BE2C (cell line): Measurements from ENCODE around the gene VSTM2B.

Experiments
- DNase-seq: peaks from one replicate; pipeline ENCODE4 v3.0.0-alpha.2; 2020
- H3K27me3 ChIP-seq: fragments of 250-450 bp; sonication (Bioruptor Pico); 2 replicates; pipeline ENCODE4 v1.5.1; 2020; ENCODE audit warnings: mild to moderate bottlenecking
- H3K36me3 ChIP-seq: fragments of 250-450 bp; sonication (Bioruptor Pico); 2 replicates; pipeline ENCODE4 v1.5.1; 2020; ENCODE audit warnings: mild to moderate bottlenecking
- H3K4me1 ChIP-seq: fragments of 250-450 bp; sonication (Bioruptor Pico); 2 replicates; pipeline ENCODE4 v1.5.1; 2020
- H3K4me3 ChIP-seq: 2 replicates; pipeline ENCODE4 v1.5.1; 2011; ENCODE audit warnings: low read depth, low read length
- H3K9me3 ChIP-seq: fragments of 250-450 bp; sonication (Bioruptor Pico); 2 replicates; pipeline ENCODE4 v1.5.1; 2020
- TF ChIP-seq, protein P1 (sequence below): IDR thresholded peaks from 2 replicates; pipeline ENCODE4 v1.5.1; 2012; ENCODE audit warnings: mild to moderate bottlenecking, low read depth, low read length

The VSTM2B gene

DNA sequence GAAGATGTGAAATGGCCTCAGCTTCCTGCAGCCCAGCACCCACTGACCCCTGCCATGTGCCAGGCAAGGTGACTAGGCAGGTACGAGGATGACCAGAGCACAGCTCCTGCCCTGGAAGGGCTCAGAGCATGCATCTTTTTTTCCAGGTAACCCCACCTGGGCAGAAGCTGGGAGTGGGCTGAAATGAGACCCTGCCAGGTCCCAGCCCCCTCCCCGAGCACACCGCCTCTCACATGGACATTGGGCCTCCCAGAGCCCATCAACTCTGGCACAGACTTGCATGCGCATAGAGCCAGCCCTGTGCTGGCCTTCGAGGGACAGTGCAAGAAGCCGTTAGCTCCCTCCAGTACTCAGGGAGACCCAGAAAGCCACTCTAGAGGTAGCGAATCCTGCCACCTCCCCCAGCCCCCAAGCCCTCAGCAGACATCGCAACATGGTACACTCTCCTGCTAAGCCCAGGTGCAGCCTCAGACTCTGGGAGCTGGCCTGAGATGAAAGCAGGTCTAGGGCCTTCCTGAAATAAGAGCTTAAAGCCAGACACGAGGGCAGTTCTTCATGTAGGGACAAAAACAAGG lies 8.9 kb upstream of the VSTM2B start:
- no peaks in the 10 kb centered on the region; the same call in 1 of the 2 replicates for H3K27me3 ChIP-seq
- TF ChIP-seq, protein P1, sequence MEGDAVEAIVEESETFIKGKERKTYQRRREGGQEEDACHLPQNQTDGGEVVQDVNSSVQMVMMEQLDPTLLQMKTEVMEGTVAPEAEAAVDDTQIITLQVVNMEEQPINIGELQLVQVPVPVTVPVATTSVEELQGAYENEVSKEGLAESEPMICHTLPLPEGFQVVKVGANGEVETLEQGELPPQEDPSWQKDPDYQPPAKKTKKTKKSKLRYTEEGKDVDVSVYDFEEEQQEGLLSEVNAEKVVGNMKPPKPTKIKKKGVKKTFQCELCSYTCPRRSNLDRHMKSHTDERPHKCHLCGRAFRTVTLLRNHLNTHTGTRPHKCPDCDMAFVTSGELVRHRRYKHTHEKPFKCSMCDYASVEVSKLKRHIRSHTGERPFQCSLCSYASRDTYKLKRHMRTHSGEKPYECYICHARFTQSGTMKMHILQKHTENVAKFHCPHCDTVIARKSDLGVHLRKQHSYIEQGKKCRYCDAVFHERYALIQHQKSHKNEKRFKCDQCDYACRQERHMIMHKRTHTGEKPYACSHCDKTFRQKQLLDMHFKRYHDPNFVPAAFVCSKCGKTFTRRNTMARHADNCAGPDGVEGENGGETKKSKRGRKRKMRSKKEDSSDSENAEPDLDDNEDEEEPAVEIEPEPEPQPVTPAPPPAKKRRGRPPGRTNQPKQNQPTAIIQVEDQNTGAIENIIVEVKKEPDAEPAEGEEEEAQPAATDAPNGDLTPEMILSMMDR = no peak
- no peaks in the 10 kb centered on the region for H3K4me1 ChIP-seq
- no peaks in the 10 kb centered on the region for H3K9me3 ChIP-seq
- H3K36me3 ChIP-seq = no peaks in the 10 kb centered on the region
- no peak for DNase-seq
- H3K4me3 ChIP-seq = no peak overlapping the region

DNA sequence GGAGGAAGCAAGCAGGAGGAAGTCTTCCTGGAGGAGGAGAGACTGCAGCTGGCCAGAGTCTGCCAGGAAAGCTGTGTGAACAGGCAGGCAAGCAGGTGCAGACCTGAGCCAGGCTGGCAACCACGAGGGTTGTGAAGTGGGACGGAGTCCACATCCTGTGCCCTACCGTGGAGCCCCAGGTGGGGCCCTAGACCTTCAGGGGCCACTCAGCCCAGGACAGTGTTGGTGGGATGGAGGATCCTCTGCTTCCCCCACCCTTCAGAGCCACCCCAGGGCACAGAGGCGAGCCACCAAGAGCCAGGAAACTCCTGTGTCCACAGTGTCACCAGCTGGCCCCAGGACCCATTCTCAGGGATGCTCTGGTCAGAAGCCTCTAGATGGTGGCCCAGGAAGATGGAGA lies 8.4 kb upstream of the VSTM2B start:
- Histone ChIP-seq H3K36me3 (no peaks in the 10 kb centered on the region), H3K27me3 (no peaks in the 10 kb centered on the region; the same call in 1 of the 2 replicates), H3K4me3 (no peak overlapping the region), H3K4me1 (no peaks in the 10 kb centered on the region), H3K9me3 (no peaks in the 10 kb centered on the region)
- TF ChIP-seq, protein P1 = no peak
- DNase-seq = no peak

DNA sequence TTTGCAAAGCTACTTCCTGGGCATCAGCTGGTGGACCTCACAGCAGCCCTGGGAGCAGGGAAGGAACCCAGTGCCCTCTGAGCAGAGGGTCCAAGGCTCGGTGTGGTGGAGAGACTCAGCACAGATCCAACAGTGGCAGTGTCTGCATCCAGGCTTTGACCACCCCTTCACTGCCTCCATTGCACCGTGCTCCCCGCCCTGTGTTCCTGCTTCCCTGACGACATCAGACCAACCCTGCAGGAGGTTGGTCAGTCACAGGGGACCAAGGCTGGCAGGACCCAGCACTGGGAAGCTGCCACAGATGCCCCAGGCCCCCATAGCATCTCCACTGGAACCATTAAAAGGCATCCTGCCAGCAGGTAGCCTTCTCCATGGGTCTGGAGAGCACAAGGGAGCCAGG lies 7.8 kb upstream of the VSTM2B start:
- no peaks in the 10 kb centered on the region for H3K4me1 ChIP-seq
- no peaks in the 10 kb centered on the region for H3K36me3 ChIP-seq
- no peak overlapping the region for H3K4me3 ChIP-seq
- no peaks in the 10 kb centered on the region; the same call in 1 of the 2 replicates for H3K27me3 ChIP-seq
- no peaks in the 10 kb centered on the region for H3K9me3 ChIP-seq
- DNase-seq = no peak
- TF ChIP-seq, protein P1 = no peak

DNA sequence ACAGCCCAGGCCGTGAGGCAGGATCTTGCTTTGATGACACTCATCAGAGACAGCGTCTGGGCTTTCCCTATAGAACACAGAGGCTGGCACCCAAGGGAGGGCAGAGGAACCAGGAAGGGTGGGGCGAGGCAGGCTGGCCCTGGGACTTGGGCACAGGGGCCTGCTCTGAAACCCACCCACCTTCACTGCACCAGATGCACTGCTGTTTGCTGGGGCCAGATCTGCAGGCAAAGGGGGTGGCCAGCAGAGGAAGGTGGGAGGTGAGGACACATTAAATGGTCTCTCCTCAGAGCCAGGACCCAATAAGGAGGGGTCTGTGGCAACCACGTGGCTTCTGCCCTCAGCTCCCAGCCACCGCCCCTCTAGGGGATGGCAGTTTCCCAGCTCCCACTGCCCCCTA lies 6.6 kb upstream of the VSTM2B start:
- no peak overlapping the region for H3K4me3 ChIP-seq
- TF ChIP-seq, protein P1 = no peak
- no peaks in the 10 kb centered on the region for H3K4me1 ChIP-seq
- DNase-seq = no peak
- no peaks in the 10 kb centered on the region for H3K36me3 ChIP-seq
- H3K27me3 ChIP-seq = peaks cover 10% of the 10 kb centered on the region
- no peaks in the 10 kb centered on the region for H3K9me3 ChIP-seq

DNA sequence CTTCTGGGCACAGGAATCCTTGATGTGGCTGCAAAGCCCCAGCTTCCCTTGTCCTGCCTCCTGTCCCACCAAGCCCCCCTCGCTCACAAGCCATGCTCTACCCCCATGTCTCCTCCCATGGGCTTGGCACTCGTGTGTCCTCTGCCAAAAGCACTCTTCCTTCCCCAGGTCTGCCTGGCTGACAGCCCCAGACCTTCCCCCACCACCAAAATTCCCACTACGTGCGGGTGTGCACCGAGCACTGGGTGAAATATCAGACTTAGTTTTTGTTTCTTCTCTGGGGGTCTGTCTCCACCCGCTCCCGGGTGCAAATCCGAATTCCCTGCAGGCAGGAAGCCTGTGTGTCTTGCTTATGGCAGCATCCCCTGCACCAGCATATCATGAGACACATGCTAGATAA lies 5.9 kb upstream of the VSTM2B start:
- TF ChIP-seq, protein P1 = no peak
- no peak for DNase-seq
- no peaks in the 10 kb centered on the region for H3K36me3 ChIP-seq
- H3K27me3 ChIP-seq = peaks cover 18% of the 10 kb centered on the region
- no peaks in the 10 kb centered on the region for H3K9me3 ChIP-seq
- H3K4me3 ChIP-seq = no peak overlapping the region
- no peaks in the 10 kb centered on the region for H3K4me1 ChIP-seq

DNA sequence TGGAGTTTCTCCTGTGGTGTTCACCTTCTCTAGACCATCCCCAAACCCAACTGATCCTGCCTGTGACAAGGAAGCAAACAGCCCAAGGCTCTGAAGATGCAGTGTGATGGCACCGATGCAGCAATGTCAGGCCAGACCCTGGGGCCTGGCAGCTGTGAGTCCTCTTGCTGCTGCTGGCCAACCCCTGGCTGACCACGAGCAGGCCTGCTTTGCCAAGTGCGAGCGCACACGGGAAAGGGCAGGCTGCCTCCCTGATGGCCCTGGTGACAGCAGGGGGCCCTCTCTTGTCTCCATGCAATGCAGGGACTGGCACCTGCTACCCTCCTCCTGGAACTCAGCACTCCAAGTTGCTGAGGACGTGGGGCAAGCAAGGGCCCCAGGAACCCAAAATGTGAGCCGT lies 5.4 kb upstream of the VSTM2B start:
- TF ChIP-seq, protein P1 = no peak
- H3K36me3 ChIP-seq = no peaks in the 10 kb centered on the region
- H3K4me3 ChIP-seq = no peak overlapping the region
- no peak for DNase-seq
- no peaks in the 10 kb centered on the region for H3K4me1 ChIP-seq
- H3K27me3 ChIP-seq = peaks cover 20% of the 10 kb centered on the region
- H3K9me3 ChIP-seq = no peaks in the 10 kb centered on the region
